Thyroid gland (tissue), 4 donors: Measurements from ENCODE around the gene NKIRAS2. TPM values are rescaled to one million over a fixed set of nuclear protein-coding genes. Genes with fewer than 3 reads are reported as not detected.

Source experiments
- DNase-seq, 2 donors: peaks; one replicate each; pipeline ENCODE4 v3.0.0-alpha.2; 2019
- H3K27ac ChIP-seq, 3 donors: fragments of 200-600 bp; sonication (generic); 1 replicate in 2 of 3; 2 replicates in 1 of 3; pipeline ENCODE4 v1.5.1; 2016 to 2019; ENCODE audit warnings: mild to moderate bottlenecking in 1 of 3, moderate library complexity in 1 of 3
- H3K27me3 ChIP-seq: fragments of 200-600 bp; sonication (generic); one replicate; pipeline ENCODE4 v1.5.1; 2019
- H3K36me3 ChIP-seq, 2 donors: fragments of 200-600 bp; sonication (generic); one replicate each; pipeline ENCODE4 v1.5.1; 2016 to 2019
- H3K4me1 ChIP-seq, 2 donors: fragments of 200-600 bp; sonication (generic); one replicate each; pipeline ENCODE4 v1.5.1; 2017 to 2019
- H3K4me3 ChIP-seq, 3 donors: fragments of 200-600 bp; sonication (generic); replicated peaks in 1 of 3; 1 replicate in 2 of 3; 2 replicates in 1 of 3; pipeline ENCODE4 v1.5.1; 2016; ENCODE audit warnings: mild to moderate bottlenecking in 1 of 3
- H3K9me3 ChIP-seq: fragments of 200-600 bp; sonication (generic); one replicate; pipeline ENCODE4 v1.5.1; 2017
- CTCF ChIP-seq, 6 experiments: fragments of 200-600 bp in 3 of 6; fragments of 450-650 bp in 3 of 6; sonication (generic) in 3 of 6; IDR thresholded peaks; one replicate each; pipeline ENCODE4 v1.5.1; 2016 to 2019; ENCODE audit warnings: antibody characterized with exemption in 6 of 6, mild to moderate bottlenecking in 2 of 6, inconsistent platforms in 1 of 6, moderate library complexity in 1 of 6
- POLR2A ChIP-seq, 2 donors: fragments of 450-650 bp; IDR thresholded peaks; one replicate each; pipeline ENCODE4 v1.6.1; 2017; ENCODE audit warnings: antibody characterized with exemption in 2 of 2, mild to moderate bottlenecking in 2 of 2, moderate library complexity in 1 of 2
- WGBS, 2 donors: methylation state at CpG; one replicate each; pipeline ENCODE4 v1.1.5; 2017; 5-methylcytosine and 5-hydroxymethylcytosine counted together
- intact Hi-C: fragments of 100-400 bp; cut with DNase I; formaldehyde crosslinking; loops from one replicate; pipeline ENCODE4 v1.15.1; 2023
- total RNA-seq, 4 donors: library from RNA; depleted of rRNA; stranded (reverse); fragments of >200 nt; gene quantifications; one replicate each; pipeline ENCODE4 v1.2.3, GENCODE V29; 2016

NKIRAS2 gene
- total RNA-seq, 4 donors from 2014 or later: 23.6 to 34.6 (median 26.6) TPM

- no peak for DNase-seq
- peaks cover 14 to 28% of the 10 kb centered on the region in 2 donors for H3K4me1 ChIP-seq
- peaks cover 20 to 21% of the 10 kb centered on the region in 2 donors for H3K36me3 ChIP-seq
- intact Hi-C loops: loop anchor here (5.0 kb wide), 2 partner anchors 51 to 94 kb away; no protein-coding TSS in a partner anchor
- WGBS, 2 donors: 82 to 85% methylated on average over 10 of the region's 15 CpGs
- H3K27ac ChIP-seq: peak overlapping the region in 1 of 3 donors; percentile 17
- no peaks in the 10 kb centered on the region for H3K9me3 ChIP-seq
- no peak overlapping the region for H3K4me3 ChIP-seq
- TF ChIP-seq POLR2A (IDR thresholded peaks at IDR 0.05) (no peak), CTCF (IDR thresholded peaks at IDR 0.05) (no peak)
- no peaks in the 10 kb centered on the region for H3K27me3 ChIP-seq
These were observed 3.8 kb downstream of the NKIRAS2 start for GRCh38 chr17:42023524-42024349.

- H3K4me3 ChIP-seq: no peak overlapping the region
- H3K9me3 ChIP-seq: no peaks in the 10 kb centered on the region
- no peak for DNase-seq
- no peaks in the 10 kb centered on the region for H3K27me3 ChIP-seq
- peak overlapping the region in 2 of 3 donors; percentile 8 to 17 for H3K27ac ChIP-seq
- H3K4me1 ChIP-seq: peaks cover 10 to 28% of the 10 kb centered on the region in 2 donors
- intact Hi-C loops: no loop called here
- H3K36me3 ChIP-seq: peaks cover 20 to 21% of the 10 kb centered on the region in 2 donors
- 59 to 64% methylated on average over 8 of the region's 8 CpGs for WGBS, 2 donors
- TF ChIP-seq POLR2A (IDR thresholded peaks at IDR 0.05) (no peak), CTCF (IDR thresholded peaks at IDR 0.05) (no peak)
These were observed 5.3 kb downstream of the NKIRAS2 start for GRCh38 chr17:42025191-42025579.

- no peak for DNase-seq
- H3K4me3 ChIP-seq: no peak overlapping the region
- no peak for TF ChIP-seq CTCF (IDR thresholded peaks at IDR 0.05)
- no peak for TF ChIP-seq POLR2A (IDR thresholded peaks at IDR 0.05)
- H3K9me3 ChIP-seq: no peaks in the 10 kb centered on the region
- H3K27me3 ChIP-seq: no peaks in the 10 kb centered on the region
- H3K36me3 ChIP-seq: peaks cover 20 to 21% of the 10 kb centered on the region in 2 donors
- intact Hi-C loops: no loop called here
- WGBS, 2 donors: 93 to 98% methylated on average over 3 of the region's 3 CpGs
- H3K4me1 ChIP-seq: peaks cover 3 to 23% of the 10 kb centered on the region in 2 donors
- no peak overlapping the region for H3K27ac ChIP-seq
These were observed 6.0 kb downstream of the NKIRAS2 start for GRCh38 chr17:42025936-42026335.

- H3K4me3 ChIP-seq: no peak overlapping the region
- no peak for DNase-seq
- H3K36me3 ChIP-seq: peaks cover 18 to 20% of the 10 kb centered on the region in 2 donors
- peaks cover 0 to 16% of the 10 kb centered on the region in 2 donors for H3K4me1 ChIP-seq
- no peak overlapping the region for H3K27ac ChIP-seq
- no peaks in the 10 kb centered on the region for H3K9me3 ChIP-seq
- H3K27me3 ChIP-seq: no peaks in the 10 kb centered on the region
- WGBS, 2 donors: 54 to 59% methylated on average over 17 of the region's 17 CpGs
- intact Hi-C loops: no loop called here
- TF ChIP-seq POLR2A (IDR thresholded peaks at IDR 0.05): no peak
- TF ChIP-seq CTCF (IDR thresholded peaks at IDR 0.05): no peak
These were observed 7.1 kb downstream of the NKIRAS2 start for GRCh38 chr17:42026857-42027589.

- intact Hi-C loops: no loop called here
- 50 to 63% methylated on average over 5 of the region's 5 CpGs for WGBS, 2 donors
- DNase-seq: no peak
- Histone ChIP-seq H3K4me1 (peaks cover 0 to 16% of the 10 kb centered on the region in 2 donors), H3K27me3 (no peaks in the 10 kb centered on the region), H3K27ac (no peak overlapping the region), H3K36me3 (peaks cover 16% of the 10 kb centered on the region in 2 donors), H3K9me3 (no peaks in the 10 kb centered on the region), H3K4me3 (no peak overlapping the region)
- TF ChIP-seq CTCF (IDR thresholded peaks at IDR 0.05) (no peak), POLR2A (IDR thresholded peaks at IDR 0.05) (no peak)
These were observed 7.7 kb downstream of the NKIRAS2 start for GRCh38 chr17:42027590-42027889.
